ENCODE measurements around the gene TMEM248.

- TF ChIP-seq SUZ12 (IDR thresholded peaks at IDR 0.05; ENCODE audit: extremely low read depth, insufficient read depth, insufficient read length) (no peak), ZNF274 (IDR thresholded peaks at IDR 0.05; ENCODE audit: low read depth, low read length) (no peak)
Measured at GRCh38 chr7:66937940-66938339, 16.9 kb downstream of the TMEM248 start.
